LNCAP (cell line): ENCODE measurements around the gene CWF19L1.

Source experiments
- CTCF ChIP-seq: fragments of 450-650 bp; IDR thresholded peaks from 2 replicates; pipeline ENCODE4 v1.5.1; 2017; ENCODE audit warnings: mild to moderate bottlenecking

Gene CWF19L1

GRCh38 chr10:100267239-100268104 lies at the start of gene CWF19L1:
Gene CWF19L1 (minus strand): TSS chr10:100267638. CDS start chr10:100267593, 45 bp downstream.
- TF ChIP-seq CTCF, result no peak

- no peak for TF ChIP-seq CTCF
These were observed 48.2 kb upstream of the CWF19L1 start for GRCh38 chr10:100315615-100316014.

DNA sequence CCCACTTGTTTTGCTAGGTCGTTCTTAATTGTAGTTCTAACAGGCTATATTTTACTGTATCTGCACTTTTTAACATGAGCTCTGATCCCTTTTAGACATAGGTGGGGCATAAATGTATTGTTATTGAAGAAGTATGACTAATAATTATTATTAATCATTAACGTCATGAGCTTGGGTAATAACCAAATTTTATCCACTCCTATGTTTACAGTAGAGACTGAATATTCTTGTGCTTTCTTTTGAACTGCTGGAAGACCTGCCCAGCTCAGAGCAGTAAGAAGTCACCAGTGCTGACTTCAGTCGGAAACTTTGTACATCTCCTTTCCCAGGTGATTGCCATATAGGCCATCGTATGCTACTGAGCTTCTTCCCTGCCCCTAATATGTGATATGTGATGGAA lies 43.9 kb upstream of the CWF19L1 start:
- no peak for TF ChIP-seq CTCF

DNA sequence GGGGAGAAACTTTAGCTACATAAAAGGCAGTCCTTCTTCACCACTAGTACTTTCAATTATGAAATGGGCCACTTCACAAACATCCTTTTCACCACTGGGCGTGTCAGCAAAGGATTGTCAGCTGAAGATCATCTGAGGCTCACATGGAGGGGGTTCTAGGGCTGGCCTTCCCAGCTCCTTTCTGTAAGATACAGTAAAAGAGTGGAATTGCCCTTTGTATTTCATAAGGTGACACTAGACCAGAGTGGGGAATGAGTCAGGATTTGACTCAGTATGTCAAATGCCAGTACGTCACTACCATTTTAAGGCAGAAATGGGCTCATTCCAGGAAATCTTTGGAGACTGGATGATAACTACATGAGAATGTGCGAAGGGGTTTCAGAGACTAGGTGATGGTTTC lies 40.2 kb upstream of the CWF19L1 start:
- TF ChIP-seq CTCF, result no peak

- no peak for TF ChIP-seq CTCF
These were observed 39.4 kb upstream of the CWF19L1 start for GRCh38 chr10:100306861-100307260.

DNA sequence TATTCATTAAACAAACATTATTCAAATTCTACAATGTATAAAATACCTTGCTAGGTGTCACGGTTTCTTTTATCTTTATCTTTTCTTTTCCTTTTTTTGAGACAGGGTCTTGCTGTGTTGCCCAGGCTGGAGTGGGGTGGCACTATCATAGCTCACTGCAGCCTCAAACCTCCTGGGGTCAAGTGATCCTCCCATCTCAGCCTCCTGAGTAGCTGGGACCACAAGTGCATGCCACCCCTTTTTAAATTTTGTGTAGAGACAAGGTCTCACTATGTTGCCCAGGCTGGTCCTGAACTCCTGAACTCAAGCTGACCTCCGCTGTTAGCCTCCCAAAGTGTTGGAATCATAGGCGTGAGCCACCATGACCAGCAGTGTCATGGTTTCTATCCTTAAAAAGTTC lies 37.0 kb upstream of the CWF19L1 start:
- no peak for TF ChIP-seq CTCF

- peak; percentile 56 for TF ChIP-seq CTCF
These were observed 36.4 kb upstream of the CWF19L1 start for GRCh38 chr10:100303724-100304319.
